Measurements from ENCODE around the gene PIK3IP1. TPM values are rescaled to one million over a fixed set of nuclear protein-coding genes. Genes with fewer than 3 reads are reported as not detected.

The PIK3IP1 gene
- total and polyA plus RNA-seq, 9 of the 15 experiments (the other 6 are each of a cell fraction or from before 2014, with no cell fraction given), result 0.11 to 1.3 (median 0.77) TPM

- TF ChIP-seq TEAD1 (CRISPR knock-in tag; IDR thresholded peaks at IDR 0.05) (peak in 1 of 2 experiments; percentile 65; a peak in 1 of 4 replicates), KDM1A (IDR thresholded peaks at IDR 0.05) (peak; percentile 46 to 65; a peak in 2 of 4 replicates), TAL1 (IDR thresholded peaks at IDR 0.05) (peak; percentile 61), TCF3 (CRISPR knock-in tag; IDR thresholded peaks at IDR 0.05) (peak; percentile 55), DPF2 (IDR thresholded peaks at IDR 0.05) (peak; percentile 89), CBFA2T2 (conservative IDR thresholded peaks at IDR 0.05) (peak; percentile 57), SNRNP70 (optimal IDR thresholded peaks at IDR 0.05; ENCODE audit: low read depth, low read length) (no peak), SMARCA4 (IDR thresholded peaks at IDR 0.05) (peak; percentile 84; the same call in 1 of the 2 replicates), EP300 (IDR thresholded peaks at IDR 0.05; ENCODE audit: low read length) (peak; percentile 76), CHCHD3 (CRISPR knock-in tag; IDR thresholded peaks at IDR 0.05) (no peak), PBX2 (CRISPR knock-in tag; IDR thresholded peaks at IDR 0.05; ENCODE audit: low read depth) (no peak), PBX2 (tag; conservative IDR thresholded peaks at IDR 0.05; ENCODE audit: low read depth) (peak; percentile 95), FOXA3 (CRISPR knock-in tag; conservative IDR thresholded peaks at IDR 0.05 in 1 of 2, IDR thresholded peaks at IDR 0.05 in 1 of 2) (no peak), FOSL1 (tag; conservative IDR thresholded peaks at IDR 0.05) (peak; percentile 84), HDAC3 (IDR thresholded peaks at IDR 0.05; ENCODE audit: borderline replicate concordance, partially characterized antibody) (no peak), ARID1B (IDR thresholded peaks at IDR 0.05) (peak; percentile 87), NFE2 (IDR thresholded peaks at IDR 0.05; ENCODE audit: low read depth) (peak; percentile 80), MTA2 (IDR thresholded peaks at IDR 0.05; ENCODE audit: low read depth) (0 out of 2 replicates have a peak, but pooled peaks have one; percentile 39), C11orf30 (IDR thresholded peaks at IDR 0.05; ENCODE audit: low read depth) (peak; percentile 88), MITF (IDR thresholded peaks at IDR 0.05) (peak; percentile 30; the same call in 1 of the 2 replicates), SRF (CRISPR knock-in tag; IDR thresholded peaks at IDR 0.05) (no peak), TBL1XR1 (IDR thresholded peaks at IDR 0.05; ENCODE audit: low read length in 2 of 2) (0 out of 4 replicates have a peak, but pooled peaks of 1 of the 2 experiments have one; percentile 40), ZNF551 (CRISPR knock-in tag; IDR thresholded peaks at IDR 0.05) (no peak), SMARCC2 (IDR thresholded peaks at IDR 0.05; ENCODE audit: low read depth) (peak; percentile 45; the same call in 1 of the 2 replicates), ZNF408 (CRISPR knock-in tag; IDR thresholded peaks at IDR 0.05; ENCODE audit: low read depth) (no peak), RBM17 (IDR thresholded peaks at IDR 0.05; ENCODE audit: borderline replicate concordance, low read depth, low read length) (no peak)
Observed at GRCh38 chr22:31295831-31296657, 3.8 kb upstream of the PIK3IP1 start (continued).
